Activated gamma-delta T cell treated with anti-CD3 and anti-CD28 coated beads, Interleukin-2, amount 50 U/mL, for 16 hours (primary cell): ENCODE results near the gene THOC1.

Source experiments
- DNase-seq: peaks from one replicate; pipeline ENCODE4 v3.0.0-alpha.2; 2020; ENCODE audit warnings: low read depth

The THOC1 gene

DNA sequence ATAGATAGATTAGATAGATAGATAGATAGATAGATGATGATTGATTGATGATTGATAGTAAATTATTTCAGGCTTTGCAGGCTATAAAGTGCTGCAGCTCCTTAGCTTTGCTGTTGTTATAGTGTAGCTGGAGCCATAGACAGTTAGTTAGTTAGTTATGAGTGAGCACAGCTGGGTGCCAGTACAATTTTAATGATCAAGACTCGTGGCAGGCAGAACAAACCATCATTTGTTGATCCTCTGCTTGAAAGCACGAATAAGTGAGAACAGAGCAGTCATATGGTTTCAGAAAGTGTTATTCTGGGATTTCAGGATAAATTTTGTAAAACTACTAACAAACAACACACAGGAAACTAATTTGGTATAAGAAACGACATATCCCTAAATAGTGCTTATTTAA, 53.9 kb downstream of the THOC1 start:
- no peak for DNase-seq

DNA sequence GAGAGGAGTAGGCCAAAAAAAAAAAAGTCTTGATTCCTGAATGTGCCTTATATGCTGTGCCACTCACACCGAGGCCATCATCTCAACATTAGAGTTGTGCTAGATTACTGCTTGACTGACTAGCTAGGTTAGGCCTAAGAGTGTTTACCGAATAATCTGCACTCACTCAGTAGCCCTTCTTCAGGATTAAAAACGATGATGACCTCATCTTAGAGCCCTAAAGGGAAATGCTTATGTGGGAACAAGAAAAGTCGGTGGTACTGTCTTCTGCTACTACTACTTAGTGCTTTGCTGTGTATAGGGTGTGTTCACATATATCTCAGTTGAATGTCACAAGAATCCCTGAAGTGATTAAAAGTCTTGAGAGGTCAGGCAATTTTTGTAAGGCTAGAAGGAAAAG, 54.3 kb downstream of the THOC1 start:
- DNase-seq = no peak

DNA sequence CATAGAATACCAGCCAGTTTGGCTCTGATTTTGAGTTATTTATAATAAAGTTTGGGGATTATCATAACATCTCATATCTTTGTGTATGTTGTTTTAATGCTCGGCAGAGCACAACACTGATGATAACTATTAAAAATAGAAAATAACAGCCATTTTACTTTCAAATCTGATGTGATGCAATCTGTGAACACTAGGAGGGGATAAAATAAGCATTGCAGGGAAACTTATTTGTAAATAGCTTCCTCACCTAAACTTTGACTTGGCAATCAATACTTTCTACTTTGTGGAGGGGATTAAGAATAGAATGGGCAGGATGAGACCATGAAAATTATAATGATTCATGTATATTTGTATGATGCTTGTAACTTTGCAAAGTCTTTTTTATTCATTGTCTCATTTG, 55.1 kb downstream of the THOC1 start:
- no peak for DNase-seq

DNA sequence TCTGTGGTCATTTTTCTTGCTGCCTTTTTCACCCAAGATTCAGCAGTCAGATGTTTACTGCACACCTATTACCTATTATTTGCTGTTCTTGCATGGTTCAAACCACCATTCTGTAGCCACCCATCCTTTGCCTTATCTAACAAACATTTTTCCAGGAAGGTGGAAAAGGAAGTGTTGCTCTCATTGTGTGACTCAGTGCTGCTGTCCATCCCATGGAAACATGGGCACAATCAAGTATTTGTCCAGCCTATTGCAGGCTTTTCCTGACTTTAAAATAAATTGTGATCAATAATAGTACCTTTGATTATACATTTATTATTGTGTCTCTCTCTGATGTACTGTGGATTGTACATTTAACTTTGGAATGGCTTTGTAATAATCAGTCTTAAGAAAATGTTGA, 56.3 kb downstream of the THOC1 start:
- DNase-seq = no peak

DNA sequence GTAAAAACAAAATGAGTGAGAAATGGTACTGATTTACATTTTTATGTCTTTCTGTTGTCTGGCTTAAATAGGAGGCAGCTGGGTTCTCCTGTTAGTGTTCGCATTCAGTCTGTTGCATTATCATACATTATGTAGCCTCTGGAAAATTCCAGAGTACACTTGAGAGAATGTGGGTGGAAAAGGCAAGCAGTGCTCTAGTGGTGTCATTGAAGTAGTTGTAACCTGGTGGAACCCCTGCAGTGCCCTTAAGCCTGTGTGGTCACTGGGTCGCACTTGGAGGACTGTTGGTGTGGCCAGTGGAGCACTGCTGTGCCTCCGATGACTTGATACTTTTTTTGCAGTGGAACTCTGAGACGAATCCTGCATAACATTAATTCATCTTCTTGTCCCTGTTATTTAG, 57.1 kb downstream of the THOC1 start:
- no peak for DNase-seq

DNA sequence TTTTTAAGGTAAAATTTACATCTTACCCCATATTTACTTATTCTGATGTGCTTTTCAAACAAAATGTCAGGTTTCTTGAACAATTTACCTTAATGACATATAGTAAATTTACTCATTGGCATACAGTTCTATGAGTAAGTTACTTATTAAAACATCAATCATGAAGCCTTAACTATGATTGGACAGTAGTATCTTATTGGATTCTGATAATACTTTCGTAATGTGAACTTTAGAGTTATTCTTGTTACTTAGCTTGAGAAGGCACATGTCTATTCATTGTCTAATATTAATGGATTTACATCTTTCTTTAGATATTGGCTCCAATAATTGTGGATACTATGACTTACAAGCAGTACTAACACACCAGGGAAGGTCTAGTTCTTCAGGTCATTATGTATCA, 57.8 kb downstream of the THOC1 start:
- DNase-seq = no peak

DNA sequence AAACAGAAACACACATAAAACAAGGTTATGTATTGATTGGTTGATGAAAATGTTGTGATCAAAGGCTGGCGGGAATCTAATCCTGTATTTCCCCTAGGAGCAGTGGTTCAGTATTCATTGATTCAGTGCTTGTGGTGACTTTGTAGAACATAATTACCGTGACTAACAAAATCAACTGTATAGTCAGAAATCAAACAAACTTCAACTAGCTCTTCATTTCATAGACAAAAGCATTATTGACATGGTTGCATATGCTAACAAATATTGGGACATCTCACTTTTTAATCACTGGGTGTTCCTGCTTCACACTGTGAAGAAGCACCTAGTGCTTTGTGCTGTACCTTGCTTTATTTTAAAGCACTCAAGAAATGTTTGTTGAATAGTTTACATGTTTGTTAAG, 68.1 kb downstream of the THOC1 start:
- no peak for DNase-seq

DNA sequence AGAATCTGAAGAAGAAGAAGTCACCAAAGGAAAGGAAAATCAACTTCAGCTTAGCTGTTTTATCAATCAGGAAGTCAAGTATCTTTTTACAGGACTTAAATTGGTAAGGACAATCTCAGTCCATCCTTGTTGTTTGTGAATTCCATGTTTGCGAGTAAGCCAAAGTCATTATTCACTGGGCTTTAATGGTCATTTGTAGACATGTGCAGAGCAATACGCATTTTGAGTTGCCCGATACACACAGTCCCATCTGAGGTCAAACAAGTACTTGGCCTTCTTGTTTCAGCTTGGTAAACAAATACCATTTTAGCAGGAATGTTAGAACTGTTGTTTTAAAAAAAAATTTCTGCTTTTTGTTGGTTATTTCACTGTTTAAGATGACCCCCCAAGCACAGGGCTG, 68.6 kb downstream of the THOC1 start:
- DNase-seq = no peak

DNA sequence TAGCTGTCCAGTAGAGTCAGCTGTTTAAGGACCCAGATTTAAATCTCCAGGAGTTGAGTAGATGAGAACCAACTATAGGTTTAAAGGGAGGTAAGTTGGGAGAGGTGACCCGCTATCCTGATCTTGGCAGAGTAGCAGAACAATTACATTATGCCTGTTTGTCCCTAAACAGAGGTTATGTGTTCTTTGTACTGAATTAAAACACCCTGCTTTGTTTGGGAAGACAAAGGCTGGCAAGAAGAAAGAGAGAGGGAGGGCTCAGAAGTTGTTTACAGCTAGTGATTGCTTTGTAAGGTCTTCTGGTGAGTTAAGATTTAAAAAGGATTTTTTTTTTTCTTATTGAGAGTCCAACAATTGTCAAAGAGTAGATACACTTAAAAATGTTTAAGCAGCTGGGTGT, 72.2 kb downstream of the THOC1 start:
- no peak for DNase-seq

DNA sequence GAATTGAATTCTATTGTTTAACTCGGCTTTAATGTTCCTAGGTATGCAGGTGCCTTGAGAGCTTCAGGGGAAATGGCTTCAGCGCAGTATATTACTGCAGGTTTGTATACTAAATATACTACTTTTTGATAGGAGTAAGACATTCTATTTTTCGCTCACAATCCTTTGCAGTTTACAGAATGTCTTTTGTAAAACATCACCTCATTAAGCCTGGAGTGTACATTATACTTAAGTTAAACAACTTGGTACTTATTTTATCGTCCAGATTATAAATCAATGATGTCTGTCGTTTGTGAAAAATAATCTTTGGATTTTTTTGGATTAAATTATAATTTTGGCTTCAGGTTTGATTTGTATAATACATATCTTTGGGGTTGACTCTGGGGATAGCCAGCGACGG, 75.0 kb downstream of the THOC1 start:
- no peak for DNase-seq

DNA sequence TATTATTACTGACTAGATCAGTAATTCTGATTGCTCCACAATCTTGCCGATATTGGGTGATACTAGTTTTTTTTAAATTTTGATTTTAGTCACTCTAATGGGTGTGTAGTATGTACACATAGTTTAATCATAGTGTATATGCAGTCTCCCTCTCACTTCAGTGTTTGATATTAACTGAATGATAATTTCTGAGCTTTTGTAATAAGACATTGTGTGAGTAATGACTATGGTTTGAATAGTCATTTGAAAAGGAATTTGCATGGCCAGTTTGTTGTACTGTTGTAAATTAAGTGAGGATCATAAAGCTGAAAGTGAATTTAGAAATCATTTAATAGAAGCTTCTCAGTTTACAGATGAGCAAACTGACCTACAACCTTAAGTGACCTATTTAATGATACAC, 76.1 kb downstream of the THOC1 start:
- DNase-seq = no peak

DNA sequence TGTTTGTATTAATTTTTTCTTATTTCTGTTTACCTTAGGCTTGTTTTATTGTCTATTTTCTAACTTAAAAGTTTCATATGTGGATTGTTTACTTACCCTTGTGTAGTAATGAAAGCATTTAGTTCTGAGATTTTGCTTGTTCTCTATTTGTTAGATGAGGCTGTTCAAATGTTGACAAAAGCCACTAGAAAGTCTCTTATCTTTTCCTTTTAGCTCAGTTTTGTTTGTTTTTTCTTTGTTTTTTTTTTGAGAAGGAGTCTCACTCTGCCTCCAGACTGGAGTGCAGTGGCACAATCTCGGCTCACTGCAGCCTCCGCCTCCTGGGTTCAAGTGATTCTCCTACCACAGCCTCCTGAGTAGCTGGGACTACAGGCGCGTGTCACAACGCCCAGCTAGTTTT, 78.6 kb downstream of the THOC1 start:
- no peak for DNase-seq

DNA sequence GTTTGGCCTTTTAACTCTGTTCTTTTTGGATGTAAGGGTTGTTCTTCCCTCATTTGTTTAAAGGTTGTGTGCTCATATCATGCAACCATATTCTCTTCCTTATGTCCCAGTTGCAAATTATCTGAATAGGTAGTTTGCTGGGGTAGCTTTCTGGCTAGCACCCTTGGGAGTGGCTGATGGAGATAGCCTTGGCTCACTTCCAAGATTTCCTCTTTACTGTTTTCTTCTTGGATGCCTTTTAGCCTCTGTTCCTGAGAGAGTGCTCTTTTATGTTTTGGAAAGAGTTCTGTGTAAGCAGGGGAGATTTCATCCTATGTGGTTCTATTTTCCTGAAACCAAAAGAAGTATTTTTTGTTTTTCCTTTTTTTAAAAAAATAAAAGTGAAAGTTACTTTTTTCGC, 84.1 kb downstream of the THOC1 start:
- no peak for DNase-seq

DNA sequence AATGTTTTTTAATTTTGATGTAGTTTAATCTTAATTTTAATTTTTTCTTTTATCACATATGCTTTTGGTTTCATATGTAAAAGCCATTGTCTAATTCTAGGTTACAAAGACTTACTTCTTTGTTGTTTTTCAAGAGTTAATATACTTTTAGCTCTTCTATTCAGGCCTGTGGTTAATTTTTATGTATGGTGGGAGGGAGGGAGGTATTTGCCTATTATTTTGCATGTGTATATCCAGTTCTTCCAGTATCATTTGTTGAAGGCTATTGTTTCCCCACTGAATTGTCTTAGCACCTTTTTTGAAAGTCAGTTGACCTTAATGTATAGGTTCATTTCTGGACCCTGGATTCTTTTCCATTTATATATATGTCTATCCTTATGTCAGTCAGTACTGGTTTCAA, 86.1 kb downstream of the THOC1 start:
- DNase-seq = no peak

DNA sequence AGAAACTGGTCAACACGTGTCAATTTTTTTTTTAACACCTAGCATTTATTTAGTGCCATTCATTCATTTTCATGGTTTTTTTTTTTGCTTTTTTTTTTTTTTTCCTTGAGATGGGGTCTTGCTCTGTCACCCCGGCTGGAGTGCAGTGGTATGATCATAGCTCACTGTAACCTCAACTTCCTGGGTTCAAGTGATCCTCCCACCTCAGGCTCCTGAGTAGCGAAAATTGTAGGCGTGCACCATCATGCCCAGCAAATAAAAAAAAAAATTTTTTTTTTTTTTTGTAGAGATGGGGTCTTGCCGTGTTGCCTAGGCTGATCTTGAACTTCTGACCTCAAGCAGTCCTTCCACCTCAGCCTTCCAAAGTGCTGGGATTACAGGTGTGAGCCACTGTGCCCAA, 88.3 kb downstream of the THOC1 start:
- no peak for DNase-seq

DNA sequence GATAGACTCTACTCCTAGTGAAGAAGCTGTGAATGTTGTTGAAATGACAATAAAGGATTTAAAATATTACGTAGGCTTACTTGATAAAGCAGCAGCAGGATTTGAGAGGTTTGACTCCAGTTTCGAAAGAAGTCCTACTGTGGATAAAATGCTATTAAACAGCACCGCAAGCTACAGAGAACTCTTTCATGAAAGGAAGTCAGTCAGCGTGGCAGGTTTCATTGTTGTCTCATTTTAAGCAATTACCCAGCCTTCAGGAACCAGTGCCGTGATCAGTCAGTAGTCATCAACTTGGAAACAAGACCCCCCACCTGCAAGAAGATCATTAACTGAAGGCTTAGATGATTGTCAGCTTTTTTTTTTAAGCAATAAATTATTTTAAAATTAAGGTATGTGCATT, 95.5 kb downstream of the THOC1 start:
- DNase-seq = no peak
